Activated T-cell treated with anti-CD3 and anti-CD28 coated beads, Interleukin-2, amount 50 U/mL, for 4 hours (primary cell): ENCODE measurements around the gene CRTAC1. TPM values are rescaled to one million over a fixed set of nuclear protein-coding genes. Genes with fewer than 3 reads are reported as not detected.

Experiments
- ATAC-seq, 2 donors: fragments of 200-7000 bp; cut with Tn5 transposase; one replicate each; pipeline ENCODE4 v1.10.0; 2021
- DNase-seq: peaks from one replicate; pipeline ENCODE4 v3.0.0-alpha.2; 2020
- H3K27me3 Mint-ChIP-seq: one replicate; pipeline ENCODE4 v1.8.0; 2021; ENCODE audit warnings: low read depth, mixed read lengths
- H3K36me3 Mint-ChIP-seq: one replicate; pipeline ENCODE4 v1.8.0; 2022; ENCODE audit warnings: mixed read lengths; ENCODE audit not compliant: insufficient read depth
- H3K4me1 Mint-ChIP-seq: one replicate; pipeline ENCODE4 v1.8.0; 2021; ENCODE audit warnings: low read depth, mixed read lengths
- H3K4me3 Mint-ChIP-seq: one replicate; pipeline ENCODE4 v1.8.0; 2021; ENCODE audit warnings: mild to moderate bottlenecking, moderate library complexity, mixed read lengths
- H3K9me3 Mint-ChIP-seq: one replicate; pipeline ENCODE4 v1.8.0; 2021; ENCODE audit warnings: mixed read lengths
- total RNA-seq, 3 donors: library from RNA; stranded (reverse); gene quantifications; one replicate each; pipeline ENCODE4 v1.2.1, GENCODE V29; 2021

CRTAC1 gene
- total RNA-seq, 3 donors from 2014 or later = not detected

DNA sequence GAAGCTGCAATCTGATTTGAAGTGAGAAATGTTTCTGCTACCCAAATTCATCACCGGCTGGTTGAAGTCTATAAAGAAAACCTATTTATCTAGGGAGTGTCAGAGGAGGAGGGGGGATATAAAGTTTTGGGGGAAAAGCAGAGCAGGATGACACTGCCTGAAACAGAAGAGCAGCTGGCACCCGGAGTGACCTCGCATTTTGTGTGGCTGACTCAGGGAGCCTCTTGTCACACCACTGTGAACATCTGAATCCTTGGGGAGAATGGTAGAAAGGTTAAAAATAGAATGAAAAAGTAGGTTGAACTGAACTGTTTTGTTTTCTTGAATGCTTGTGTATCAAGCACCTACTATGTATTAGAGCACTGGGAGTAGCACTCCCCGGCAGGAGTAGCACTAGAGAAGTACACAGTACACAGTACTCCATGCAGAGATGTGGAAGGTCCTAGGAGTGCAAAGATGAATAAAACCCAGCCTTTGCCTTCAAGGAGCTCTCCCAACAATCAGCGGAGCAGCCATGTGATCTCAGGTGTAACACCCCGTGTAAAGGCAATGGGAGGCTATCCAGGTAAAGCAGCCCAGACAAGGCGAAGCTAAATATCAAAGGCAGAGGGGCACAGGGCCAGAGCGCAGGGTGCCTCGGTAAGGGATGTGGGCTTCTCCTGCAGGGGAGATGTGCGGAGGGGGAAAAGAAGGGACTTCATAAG lies 13.5 kb downstream of the CRTAC1 start:
- no peak for ATAC-seq
- Mint-ChIP-seq H3K9me3 (no peaks in the 10 kb centered on the region), H3K36me3 (no peaks in the 10 kb centered on the region), H3K27me3 (peaks cover 30% of the 10 kb centered on the region), H3K4me3 (no peak overlapping the region), H3K4me1 (no peaks in the 10 kb centered on the region)
- no peak for DNase-seq

DNA sequence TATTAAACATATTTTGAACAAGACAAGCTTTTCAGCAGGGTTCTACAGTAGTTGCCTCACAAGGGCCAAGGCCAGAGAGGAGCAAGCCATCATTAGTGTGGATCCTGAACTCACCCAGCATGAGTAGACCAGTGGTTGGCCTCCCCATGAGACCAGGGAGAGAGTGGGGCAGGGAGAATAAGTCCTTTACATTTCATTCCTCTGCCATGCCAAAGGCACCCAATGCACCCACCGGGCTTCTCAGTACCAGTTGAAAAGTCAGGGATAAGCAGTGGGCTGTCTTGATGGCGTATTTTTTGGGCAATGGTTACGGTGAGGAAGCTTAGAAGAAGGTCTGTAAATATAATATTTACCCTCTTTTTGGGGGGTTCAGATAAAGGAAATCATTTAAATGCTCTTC lies 16.6 kb downstream of the CRTAC1 start:
- ATAC-seq = no peak
- no peaks in the 10 kb centered on the region for H3K4me1 Mint-ChIP-seq
- H3K27me3 Mint-ChIP-seq = peaks cover 37% of the 10 kb centered on the region
- no peak for DNase-seq
- H3K36me3 Mint-ChIP-seq = no peaks in the 10 kb centered on the region
- H3K4me3 Mint-ChIP-seq = no peak overlapping the region
- no peaks in the 10 kb centered on the region for H3K9me3 Mint-ChIP-seq

DNA sequence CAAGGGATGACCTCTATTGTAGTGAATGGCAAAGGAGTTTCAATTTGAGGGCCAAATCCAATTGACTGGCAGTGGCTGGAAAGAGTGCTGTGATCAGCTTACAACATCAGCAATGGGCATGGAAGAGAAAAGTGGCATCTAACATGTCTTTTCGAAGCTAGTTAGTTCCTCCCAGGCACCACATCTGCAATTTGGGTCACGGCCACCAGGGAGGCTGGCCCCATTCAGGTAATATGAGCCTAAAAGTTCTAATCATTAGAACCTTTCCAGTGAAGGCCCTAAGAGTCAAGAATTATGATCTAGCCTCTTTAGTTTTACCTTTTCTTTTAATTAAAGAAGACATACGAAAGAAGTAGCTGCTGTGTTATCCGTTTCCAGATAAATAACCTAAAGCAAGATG lies 17.3 kb downstream of the CRTAC1 start:
- H3K4me1 Mint-ChIP-seq = no peaks in the 10 kb centered on the region
- peaks cover 40% of the 10 kb centered on the region for H3K27me3 Mint-ChIP-seq
- H3K36me3 Mint-ChIP-seq = no peaks in the 10 kb centered on the region
- H3K4me3 Mint-ChIP-seq = no peak overlapping the region
- H3K9me3 Mint-ChIP-seq = no peaks in the 10 kb centered on the region
- no peak for DNase-seq
- ATAC-seq = no peak

DNA sequence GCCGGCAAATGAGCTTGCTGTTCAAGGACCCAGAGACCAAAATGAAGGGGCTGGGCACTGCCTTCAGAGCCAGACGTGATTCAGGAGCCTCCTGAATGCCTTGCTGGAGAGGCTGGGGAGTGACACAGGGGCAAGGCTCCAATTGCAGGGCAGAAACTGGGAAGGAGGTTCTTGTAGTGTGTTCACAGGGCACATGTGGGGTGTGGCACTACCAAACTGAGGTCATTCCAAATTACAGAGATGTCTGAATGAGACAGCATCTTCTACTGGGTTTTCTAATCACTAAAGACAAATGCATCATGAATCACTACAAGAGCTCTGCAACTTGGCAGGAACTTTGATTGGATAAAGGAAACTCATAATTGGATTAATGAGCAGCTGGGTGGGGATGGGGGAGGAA lies 17.8 kb downstream of the CRTAC1 start:
- H3K27me3 Mint-ChIP-seq = peaks cover 41% of the 10 kb centered on the region
- H3K36me3 Mint-ChIP-seq = no peaks in the 10 kb centered on the region
- H3K4me1 Mint-ChIP-seq = no peaks in the 10 kb centered on the region
- H3K4me3 Mint-ChIP-seq = no peak overlapping the region
- DNase-seq = no peak
- ATAC-seq = no peak
- H3K9me3 Mint-ChIP-seq = no peaks in the 10 kb centered on the region

DNA sequence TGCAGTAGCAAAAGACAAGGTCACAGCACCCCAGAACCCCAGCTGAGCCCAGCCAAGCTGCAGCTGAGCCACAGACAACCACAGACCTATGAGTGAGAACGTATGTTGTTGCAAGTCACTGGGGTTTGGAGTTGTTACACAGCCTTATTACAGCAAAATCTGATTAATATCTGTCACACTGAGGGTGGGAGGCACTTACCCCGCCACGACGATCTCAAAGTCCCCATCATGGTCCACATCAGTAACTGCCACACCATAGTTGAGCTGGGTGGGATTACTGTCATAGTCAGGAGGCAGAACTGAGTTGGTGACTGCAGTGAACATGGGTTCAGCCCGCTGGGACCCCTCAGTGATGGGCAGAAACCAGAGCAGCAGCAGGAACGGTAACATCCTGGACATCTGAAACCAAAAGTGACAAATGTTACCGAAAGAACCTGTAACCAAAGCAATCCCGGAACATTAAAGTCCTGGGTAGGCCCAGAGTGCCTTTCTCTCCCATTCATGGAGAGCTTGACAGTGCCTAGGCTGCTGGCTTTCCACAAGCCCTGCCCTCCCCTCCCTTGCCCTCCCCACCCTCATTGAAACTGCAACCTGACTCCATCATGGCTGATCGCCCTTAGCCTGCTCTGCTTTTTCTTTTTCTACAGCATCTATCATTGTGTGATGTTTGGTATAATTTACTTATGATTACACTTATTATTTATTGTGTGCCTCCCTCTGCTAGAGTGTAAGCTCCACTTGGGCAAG lies 19.3 kb downstream of the CRTAC1 start:
- Mint-ChIP-seq H3K36me3 (no peaks in the 10 kb centered on the region), H3K4me1 (peaks cover 3% of the 10 kb centered on the region), H3K27me3 (peaks cover 37% of the 10 kb centered on the region), H3K9me3 (no peaks in the 10 kb centered on the region), H3K4me3 (no peak overlapping the region)
- ATAC-seq (no peak), DNase-seq (no peak)

DNA sequence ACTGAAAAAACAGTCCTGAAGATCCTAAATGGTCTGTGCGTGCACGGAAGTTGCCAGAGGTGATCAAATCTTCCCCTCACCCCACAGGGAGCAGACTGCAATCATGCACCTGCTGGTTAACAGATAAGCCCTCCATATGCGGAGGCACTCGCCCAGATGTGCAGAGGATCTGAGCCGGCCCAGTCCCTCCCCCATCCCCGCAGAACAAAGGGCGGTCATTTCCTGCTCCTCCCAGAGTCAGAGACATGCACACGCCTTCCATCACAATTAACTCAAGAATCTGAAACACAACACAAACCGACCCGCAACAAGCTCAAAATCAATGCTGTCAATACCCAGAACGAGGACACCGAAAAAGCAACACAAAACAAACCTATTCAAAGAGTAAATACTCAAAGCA lies 24.2 kb downstream of the CRTAC1 start:
- H3K27me3 Mint-ChIP-seq = peaks cover 19% of the 10 kb centered on the region
- H3K36me3 Mint-ChIP-seq = no peaks in the 10 kb centered on the region
- H3K4me3 Mint-ChIP-seq = no peak overlapping the region
- DNase-seq (no peak), ATAC-seq (no peak)
- peaks cover 3% of the 10 kb centered on the region for H3K4me1 Mint-ChIP-seq
- no peaks in the 10 kb centered on the region for H3K9me3 Mint-ChIP-seq

DNA sequence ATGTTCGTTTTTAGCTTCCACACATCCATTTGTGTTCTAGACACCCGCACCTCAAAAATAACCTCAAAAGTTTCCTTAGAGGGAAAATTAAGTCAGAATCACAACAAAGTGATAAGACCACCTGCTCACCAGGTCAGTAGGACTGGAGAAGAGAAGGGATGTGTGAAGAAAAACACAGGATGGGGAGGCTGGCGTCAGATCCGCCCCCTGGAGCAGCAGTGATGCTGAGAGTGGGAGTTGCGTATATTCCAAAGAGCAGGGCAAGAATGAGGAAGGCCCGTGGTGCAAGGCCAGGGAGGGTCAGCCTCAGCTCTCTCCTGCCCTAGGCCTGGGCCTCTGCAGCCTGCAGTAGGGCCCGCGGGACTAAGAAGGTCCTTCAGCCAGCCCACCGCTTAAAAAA lies 28.7 kb downstream of the CRTAC1 start:
- no peak overlapping the region for H3K4me3 Mint-ChIP-seq
- H3K27me3 Mint-ChIP-seq = peaks cover 5% of the 10 kb centered on the region
- peaks cover 6% of the 10 kb centered on the region for H3K9me3 Mint-ChIP-seq
- H3K4me1 Mint-ChIP-seq = peaks cover 3% of the 10 kb centered on the region
- DNase-seq (no peak), ATAC-seq (no peak)
- H3K36me3 Mint-ChIP-seq = no peaks in the 10 kb centered on the region

DNA sequence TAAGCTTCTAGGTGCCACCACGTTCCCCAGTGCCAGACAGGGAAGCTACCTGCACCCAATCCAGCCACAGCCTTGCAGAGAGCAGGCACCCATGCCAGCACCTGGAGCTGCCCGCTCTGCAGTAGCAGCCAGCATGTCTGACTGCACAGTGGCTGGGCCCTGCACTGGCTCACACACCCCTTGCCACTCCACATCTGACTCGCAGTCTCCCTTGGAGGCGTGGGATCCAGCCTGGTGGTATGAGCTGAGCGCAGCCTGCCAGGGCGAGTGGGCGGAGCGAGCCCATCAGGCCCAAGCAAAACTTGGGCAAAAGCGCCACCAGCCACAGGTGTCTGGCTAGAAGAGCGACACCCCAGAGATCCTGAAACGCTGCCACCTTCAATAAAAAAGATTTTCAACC lies 30.1 kb downstream of the CRTAC1 start:
- ATAC-seq (no peak), DNase-seq (no peak)
- H3K4me3 Mint-ChIP-seq = no peak overlapping the region
- no peaks in the 10 kb centered on the region for H3K4me1 Mint-ChIP-seq
- H3K27me3 Mint-ChIP-seq = peaks cover 7% of the 10 kb centered on the region
- H3K9me3 Mint-ChIP-seq = peaks cover 6% of the 10 kb centered on the region
- no peaks in the 10 kb centered on the region for H3K36me3 Mint-ChIP-seq

DNA sequence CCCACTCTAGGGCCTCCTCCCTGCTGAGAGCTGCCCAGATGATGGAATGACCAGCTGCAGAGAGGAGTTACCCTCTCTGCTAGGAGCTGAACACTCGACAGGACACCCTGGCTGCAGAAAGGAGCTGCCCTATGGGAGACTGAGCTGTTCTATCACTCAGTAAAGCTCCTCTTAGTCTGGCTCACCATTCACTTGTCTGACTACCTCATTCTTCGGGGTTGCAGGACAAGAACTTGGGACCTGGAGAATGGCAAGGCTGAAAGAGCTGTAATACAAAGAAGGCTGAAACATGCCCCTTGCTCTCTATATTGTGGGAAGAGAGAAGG lies 30.5 kb downstream of the CRTAC1 start:
- Mint-ChIP-seq H3K9me3 (peaks cover 6% of the 10 kb centered on the region), H3K36me3 (no peaks in the 10 kb centered on the region), H3K27me3 (peaks cover 9% of the 10 kb centered on the region), H3K4me3 (no peak overlapping the region), H3K4me1 (no peaks in the 10 kb centered on the region)
- ATAC-seq (no peak), DNase-seq (no peak)

DNA sequence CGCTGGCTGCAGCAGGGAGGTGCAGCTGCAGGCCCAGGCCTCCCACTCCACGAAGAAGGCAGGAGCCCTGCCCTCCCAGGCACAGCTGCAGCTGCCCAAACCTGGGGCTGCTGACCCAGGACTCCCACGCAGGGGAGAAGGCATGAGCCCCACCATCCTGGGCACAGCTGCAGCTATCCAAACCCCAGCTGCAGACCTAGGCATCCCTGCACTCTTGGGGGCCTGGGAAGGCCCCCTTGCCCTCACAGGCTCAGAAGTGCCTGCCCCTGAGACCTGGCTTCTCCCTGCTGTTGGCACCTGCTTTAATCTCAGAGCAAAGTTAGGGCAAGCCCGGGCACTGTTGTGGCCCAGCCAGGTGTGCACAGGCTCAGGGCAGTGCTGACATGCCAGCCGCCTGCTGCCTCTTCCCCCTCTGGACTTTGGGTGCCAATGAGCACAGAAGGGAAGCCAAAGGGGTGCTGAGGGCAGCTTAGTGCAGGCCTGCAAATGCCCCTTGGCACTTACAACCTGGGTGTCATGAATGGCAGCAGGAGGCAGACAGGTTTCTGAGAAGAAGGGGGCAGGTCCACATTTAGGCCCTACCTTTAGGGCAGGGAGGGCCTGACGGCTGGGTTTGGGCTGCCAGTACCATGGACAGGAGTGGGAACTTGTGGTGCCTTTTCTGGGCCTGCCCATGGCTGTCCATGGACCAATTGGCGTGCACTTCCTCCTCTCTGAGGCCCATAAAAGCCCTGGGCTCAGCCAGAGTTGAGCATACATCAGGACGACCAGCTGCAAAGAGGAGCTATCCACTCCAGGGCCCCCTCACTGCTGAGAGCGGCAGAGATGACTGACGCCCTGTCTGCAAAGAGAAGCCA lies 31.1 kb downstream of the CRTAC1 start:
- DNase-seq (no peak), ATAC-seq (no peak)
- Mint-ChIP-seq H3K4me3 (no peak overlapping the region), H3K27me3 (peaks cover 12% of the 10 kb centered on the region), H3K4me1 (no peaks in the 10 kb centered on the region), H3K36me3 (no peaks in the 10 kb centered on the region), H3K9me3 (peaks cover 6% of the 10 kb centered on the region)

DNA sequence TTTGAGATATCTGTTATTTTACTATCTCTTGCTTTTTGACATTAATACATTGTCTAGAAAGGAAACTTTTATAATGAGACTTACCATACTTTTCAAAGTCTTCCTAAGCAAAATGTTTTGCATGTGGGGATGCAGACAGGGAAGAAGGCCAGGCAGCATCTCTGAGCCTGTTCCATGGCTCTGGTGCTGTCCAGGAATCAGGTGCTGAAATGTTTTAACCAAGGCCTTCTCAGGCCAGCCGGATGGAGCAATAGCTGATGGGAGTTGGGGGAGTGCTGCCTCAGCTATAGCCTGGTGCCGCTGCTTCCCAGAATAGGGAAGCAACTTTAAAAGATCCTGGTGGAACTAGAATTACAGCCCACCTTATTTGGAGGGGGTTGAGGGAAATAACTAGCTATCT lies 38.5 kb downstream of the CRTAC1 start:
- Mint-ChIP-seq H3K36me3 (no peaks in the 10 kb centered on the region), H3K9me3 (no peaks in the 10 kb centered on the region), H3K4me1 (no peaks in the 10 kb centered on the region), H3K4me3 (no peak overlapping the region), H3K27me3 (peaks cover 35% of the 10 kb centered on the region)
- DNase-seq (no peak), ATAC-seq (no peak)

DNA sequence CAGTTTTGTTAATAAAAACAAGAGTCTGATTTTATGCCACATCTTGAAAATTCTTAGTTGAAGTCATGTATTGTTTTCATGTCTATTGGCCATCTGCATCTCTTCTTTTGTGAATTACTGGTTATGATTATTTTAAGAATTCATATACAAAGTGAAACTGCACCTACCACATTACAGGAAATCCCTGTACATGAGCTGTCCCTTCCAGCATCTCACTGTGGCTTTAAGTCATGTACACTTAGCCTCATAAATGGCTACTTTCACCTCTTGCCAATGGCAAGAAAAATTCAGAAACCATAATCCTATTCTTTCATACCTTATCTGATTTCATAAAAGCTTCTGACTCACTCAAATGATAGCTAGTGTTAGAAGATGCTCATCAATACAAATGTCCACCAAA lies 48.6 kb downstream of the CRTAC1 start:
- H3K4me1 Mint-ChIP-seq = no peaks in the 10 kb centered on the region
- no peak overlapping the region for H3K4me3 Mint-ChIP-seq
- H3K9me3 Mint-ChIP-seq = no peaks in the 10 kb centered on the region
- H3K27me3 Mint-ChIP-seq = peaks cover 49% of the 10 kb centered on the region
- no peaks in the 10 kb centered on the region for H3K36me3 Mint-ChIP-seq
- no peak for DNase-seq
- ATAC-seq = no peak

DNA sequence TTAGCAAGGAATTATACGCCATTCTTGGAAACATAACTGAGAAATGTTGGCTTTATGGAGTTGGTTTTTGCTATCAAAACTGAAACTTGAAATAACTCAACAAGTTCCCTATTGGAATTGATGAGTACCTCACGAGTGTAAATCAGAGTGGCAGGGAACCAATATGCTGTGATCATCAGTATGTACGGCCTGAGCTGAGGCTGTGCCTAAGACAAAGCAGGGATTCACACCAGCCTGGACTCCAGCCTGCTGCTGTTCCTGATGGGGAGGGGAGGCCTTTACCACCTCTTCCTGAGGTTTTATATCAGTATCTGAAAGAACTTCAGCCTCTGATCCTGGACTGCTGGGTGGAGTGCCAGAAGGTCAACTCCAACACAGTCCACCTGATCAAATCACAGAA lies 52.7 kb downstream of the CRTAC1 start:
- no peaks in the 10 kb centered on the region for H3K9me3 Mint-ChIP-seq

DNA sequence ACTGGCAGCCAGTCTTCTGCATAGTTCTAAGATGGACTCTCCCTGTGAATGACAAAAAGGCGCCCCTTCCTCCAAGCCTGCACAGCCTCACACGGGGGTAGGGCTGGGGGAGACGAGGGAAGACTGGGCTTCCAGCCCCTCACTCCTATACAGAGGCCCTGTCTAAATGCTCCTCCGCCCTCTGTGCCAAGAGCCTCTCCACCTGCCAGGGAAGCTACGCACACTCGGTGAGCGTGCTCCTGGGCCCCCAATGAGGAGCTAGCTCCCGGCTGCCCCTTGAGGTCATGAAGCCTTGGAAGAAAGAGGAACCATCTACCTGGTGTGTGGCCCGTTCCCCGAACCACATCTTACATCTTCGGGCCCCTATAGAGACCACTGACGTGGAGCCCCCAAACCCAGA lies 54.8 kb downstream of the CRTAC1 start:
- no peak for DNase-seq
- H3K4me3 Mint-ChIP-seq = no peak overlapping the region
- ATAC-seq = no peak
- H3K27me3 Mint-ChIP-seq = peaks cover 62% of the 10 kb centered on the region
- H3K36me3 Mint-ChIP-seq = no peaks in the 10 kb centered on the region
- no peaks in the 10 kb centered on the region for H3K4me1 Mint-ChIP-seq
- H3K9me3 Mint-ChIP-seq = no peaks in the 10 kb centered on the region

More for the DNA sequence above, 52.7 kb downstream of the CRTAC1 start:
- ATAC-seq (no peak), DNase-seq (no peak)
- Mint-ChIP-seq H3K4me3 (no peak overlapping the region), H3K27me3 (peaks cover 68% of the 10 kb centered on the region), H3K4me1 (no peaks in the 10 kb centered on the region), H3K36me3 (no peaks in the 10 kb centered on the region)
